OCI-LY1 (cell line): ENCODE measurements around the gene MIA2.

Experiments
- H2AFZ ChIP-seq: fragments of 200-600 bp; sonication (generic), shearing (Covaris generic); 2 replicates; pipeline ENCODE4 v1.6.0; 2014; ENCODE audit warnings: antibody characterized with exemption, mild to moderate bottlenecking, low read length
- H3F3A ChIP-seq: fragments of 200-600 bp; sonication (generic), shearing (Covaris generic); 2 replicates; pipeline ENCODE4 v1.6.0; 2014; ENCODE audit warnings: mild to moderate bottlenecking, antibody characterized with exemption, low read length, moderate library complexity; ENCODE audit not compliant: insufficient read depth
- H3K27ac ChIP-seq: fragments of 200-600 bp; sonication (generic); 2 replicates; pipeline ENCODE4 v1.5.1; 2014; ENCODE audit warnings: low read length, mixed run types, mild to moderate bottlenecking, low read depth; ENCODE audit not compliant: poor library complexity, severe bottlenecking
- H3K27me3 ChIP-seq: fragments of 200-600 bp; sonication (generic); 2 replicates; pipeline ENCODE4 v1.6.0; 2014; ENCODE audit warnings: antibody characterized with exemption, mild to moderate bottlenecking, low read length, moderate library complexity; ENCODE audit not compliant: insufficient read depth
- H3K36me3 ChIP-seq: fragments of 200-600 bp; sonication (generic); 2 replicates; pipeline ENCODE4 v1.6.1; 2014; ENCODE audit warnings: mild to moderate bottlenecking, antibody characterized with exemption, low read length, moderate library complexity, mixed read lengths; ENCODE audit not compliant: insufficient read depth
- H3K4me1 ChIP-seq: fragments of 200-600 bp; sonication (generic); 2 replicates; pipeline ENCODE4 v1.5.1; 2014; ENCODE audit warnings: mild to moderate bottlenecking, low read length, moderate library complexity; ENCODE audit not compliant: insufficient read depth, severe bottlenecking
- H3K4me2 ChIP-seq: fragments of 200-600 bp; sonication (generic), shearing (Covaris generic); 2 replicates; pipeline ENCODE4 v1.6.1; 2014; ENCODE audit warnings: low read length
- H3K4me3 ChIP-seq: fragments of 200-600 bp; sonication (generic); 2 replicates; pipeline ENCODE4 v1.5.1; 2014; ENCODE audit warnings: low read length, low read depth, mild to moderate bottlenecking, mixed read lengths; ENCODE audit not compliant: poor library complexity, severe bottlenecking
- H3K79me2 ChIP-seq: fragments of 200-600 bp; shearing (Covaris generic); 2 replicates; pipeline ENCODE4 v1.6.1; 2016; ENCODE audit warnings: mixed run types, low read length, mixed read lengths; ENCODE audit not compliant: insufficient read depth
- H3K9ac ChIP-seq: fragments of 200-600 bp; sonication (generic), shearing (Covaris generic); 2 replicates; pipeline ENCODE4 v1.6.1; 2014; ENCODE audit warnings: mild to moderate bottlenecking, low read length, mixed read lengths
- H3K9me2 ChIP-seq: fragments of 200-600 bp; sonication (generic), shearing (Covaris generic); 2 replicates; pipeline ENCODE4 v1.6.1; 2014; ENCODE audit warnings: low read depth, mild to moderate bottlenecking, low read length, mixed read lengths
- H3K9me3 ChIP-seq: fragments of 200-600 bp; shearing (Covaris generic); 2 replicates; pipeline ENCODE4 v1.6.1; 2014; ENCODE audit warnings: low read length, mixed read lengths
- H4K20me1 ChIP-seq: fragments of 200-600 bp; sonication (generic), shearing (Covaris generic); 2 replicates; pipeline ENCODE4 v1.6.0; 2016; ENCODE audit warnings: mild to moderate bottlenecking, low read length; ENCODE audit not compliant: insufficient read depth
- EZH2 ChIP-seq: fragments of 200-600 bp; sonication (generic), shearing (Covaris generic); IDR thresholded peaks from 2 replicates; pipeline ENCODE4 v1.8.0; 2017; ENCODE audit warnings: borderline replicate concordance, mixed run types, mild to moderate bottlenecking, antibody characterized with exemption, low read length, moderate library complexity, mixed read lengths
- TF ChIP-seq, protein P1 (sequence below): fragments of 200-600 bp; sonication (generic), shearing (Covaris generic); IDR thresholded peaks from 2 replicates; pipeline ENCODE4 v1.5.1; 2017; ENCODE audit warnings: mild to moderate bottlenecking, antibody characterized with exemption, low read length, moderate library complexity, mixed read lengths

MIA2 gene

DNA sequence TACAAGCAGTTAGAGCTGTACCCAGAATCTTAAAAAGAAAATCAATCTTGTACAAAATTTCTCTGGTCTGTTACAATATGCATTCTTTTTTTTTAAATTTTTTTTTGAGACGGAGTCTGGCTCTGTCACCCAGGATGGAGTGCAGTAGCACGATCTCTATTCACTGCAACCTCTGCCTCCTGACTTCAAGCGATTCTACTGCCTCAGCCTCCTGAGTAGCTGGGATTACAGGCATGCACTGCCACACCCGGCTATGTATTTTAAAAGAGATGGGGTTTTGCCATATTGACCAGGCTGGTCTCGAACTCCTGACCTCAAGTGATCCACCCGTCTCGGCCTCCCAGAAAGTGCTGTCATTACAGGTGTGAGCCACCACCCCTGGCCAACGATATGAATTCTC lies 194.4 kb downstream of the MIA2 start:
- Histone ChIP-seq H3K9me2 (no peaks in the 10 kb centered on the region), H3K4me1 (peaks cover 41% of the 10 kb centered on the region), H3K4me3 (no peak overlapping the region), H3K9me3 (no peaks in the 10 kb centered on the region), H3K27ac (no peak overlapping the region), H3F3A (no peaks in the 10 kb centered on the region), H4K20me1 (no peaks in the 10 kb centered on the region), H3K79me2 (peaks cover 69% of the 10 kb centered on the region), H2AFZ (no peak overlapping the region), H3K9ac (no peak overlapping the region), H3K4me2 (no peak overlapping the region), H3K27me3 (no peaks in the 10 kb centered on the region), H3K36me3 (no peaks in the 10 kb centered on the region)
- TF ChIP-seq, protein P1, sequence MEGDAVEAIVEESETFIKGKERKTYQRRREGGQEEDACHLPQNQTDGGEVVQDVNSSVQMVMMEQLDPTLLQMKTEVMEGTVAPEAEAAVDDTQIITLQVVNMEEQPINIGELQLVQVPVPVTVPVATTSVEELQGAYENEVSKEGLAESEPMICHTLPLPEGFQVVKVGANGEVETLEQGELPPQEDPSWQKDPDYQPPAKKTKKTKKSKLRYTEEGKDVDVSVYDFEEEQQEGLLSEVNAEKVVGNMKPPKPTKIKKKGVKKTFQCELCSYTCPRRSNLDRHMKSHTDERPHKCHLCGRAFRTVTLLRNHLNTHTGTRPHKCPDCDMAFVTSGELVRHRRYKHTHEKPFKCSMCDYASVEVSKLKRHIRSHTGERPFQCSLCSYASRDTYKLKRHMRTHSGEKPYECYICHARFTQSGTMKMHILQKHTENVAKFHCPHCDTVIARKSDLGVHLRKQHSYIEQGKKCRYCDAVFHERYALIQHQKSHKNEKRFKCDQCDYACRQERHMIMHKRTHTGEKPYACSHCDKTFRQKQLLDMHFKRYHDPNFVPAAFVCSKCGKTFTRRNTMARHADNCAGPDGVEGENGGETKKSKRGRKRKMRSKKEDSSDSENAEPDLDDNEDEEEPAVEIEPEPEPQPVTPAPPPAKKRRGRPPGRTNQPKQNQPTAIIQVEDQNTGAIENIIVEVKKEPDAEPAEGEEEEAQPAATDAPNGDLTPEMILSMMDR, result no peak
- no peak for TF ChIP-seq EZH2

DNA sequence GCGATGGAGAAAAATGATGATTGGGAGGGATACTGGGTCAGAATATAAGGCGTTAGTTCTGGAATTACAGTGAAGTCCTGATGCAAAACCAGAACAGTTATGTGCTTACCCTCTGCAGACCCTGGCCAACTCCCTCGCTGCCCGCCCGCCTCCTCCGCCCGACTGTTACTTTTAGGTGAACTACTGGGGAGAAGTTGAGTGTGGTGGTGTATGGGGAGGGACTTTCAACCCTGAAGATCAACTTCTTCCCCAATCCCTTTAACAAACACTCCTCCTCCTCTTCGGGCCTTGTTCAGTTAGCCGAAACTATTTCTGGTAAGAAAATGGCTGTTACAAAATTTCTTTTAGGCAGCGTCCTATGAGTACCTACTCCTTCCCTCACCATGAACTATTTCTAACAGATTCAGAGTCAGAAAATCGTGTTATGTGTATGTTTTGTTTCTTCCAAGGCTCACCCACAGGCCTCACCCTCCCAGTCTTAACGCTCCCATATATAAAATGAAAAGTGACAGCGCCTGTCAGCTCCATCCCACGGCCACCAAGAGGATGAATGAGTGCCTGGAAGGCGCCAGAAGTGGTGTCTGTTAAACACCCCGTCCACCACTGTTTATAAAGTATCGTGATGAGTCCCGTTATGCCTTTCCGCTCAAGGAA lies 197.2 kb downstream of the MIA2 start:
- no peaks in the 10 kb centered on the region for H3K36me3 ChIP-seq
- TF ChIP-seq EZH2, result no peak
- TF ChIP-seq, protein P1, result no peak
- no peaks in the 10 kb centered on the region for H3K9me2 ChIP-seq
- H3K27ac ChIP-seq, result peak overlapping the region; percentile 75
- peaks cover 51% of the 10 kb centered on the region for H3K4me1 ChIP-seq
- H3K4me2 ChIP-seq, result peak overlapping the region; percentile 90
- no peaks in the 10 kb centered on the region for H3K27me3 ChIP-seq
- peaks cover 53% of the 10 kb centered on the region for H3K79me2 ChIP-seq
- no peaks in the 10 kb centered on the region for H3K9me3 ChIP-seq
- H3K9ac ChIP-seq, result peak overlapping the region; percentile 69
- no peak overlapping the region for H2AFZ ChIP-seq
- H3K4me3 ChIP-seq, result peak overlapping the region; percentile 96
- no peaks in the 10 kb centered on the region for H3F3A ChIP-seq
- no peaks in the 10 kb centered on the region for H4K20me1 ChIP-seq

DNA sequence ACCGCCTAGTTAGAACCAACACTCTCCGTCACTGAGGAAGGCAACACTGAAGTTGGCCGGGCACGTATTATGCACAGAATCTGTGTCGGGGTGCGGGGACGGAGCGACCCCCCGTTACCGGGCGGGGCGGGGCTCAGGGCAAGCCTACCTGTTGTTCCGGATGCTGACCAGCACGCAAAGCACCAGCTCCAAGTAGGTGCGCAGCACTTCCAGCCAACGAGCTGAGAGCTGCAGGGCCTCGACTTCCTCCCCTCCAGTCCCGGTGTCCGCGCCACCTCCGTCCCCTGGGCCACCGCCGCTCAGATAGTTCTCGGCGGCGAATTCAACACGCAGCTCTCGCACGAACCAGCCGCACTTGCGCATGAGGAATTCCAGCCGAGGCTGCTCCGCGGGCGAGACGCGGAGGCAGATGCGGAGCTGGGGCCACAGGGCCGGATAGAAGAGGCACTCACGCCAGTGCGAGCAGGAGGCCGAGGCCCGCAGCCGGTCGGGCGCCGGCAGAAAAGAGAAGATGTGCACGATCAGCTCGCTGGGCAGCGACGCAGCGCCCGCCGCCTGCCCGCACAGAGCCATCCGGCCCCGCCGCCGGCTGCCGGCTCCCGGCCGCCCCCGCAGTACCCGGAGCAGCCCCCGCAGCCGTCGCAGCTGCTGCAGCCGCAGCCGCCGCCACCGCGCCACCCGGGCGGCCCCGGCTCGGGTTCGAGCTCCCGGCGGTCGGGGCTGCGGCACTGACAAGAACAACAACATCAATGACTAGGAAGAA lies 197.9 kb downstream of the MIA2 start:
- H3K36me3 ChIP-seq, result no peaks in the 10 kb centered on the region
- H3K4me2 ChIP-seq, result peak overlapping the region; percentile 90
- H3F3A ChIP-seq, result no peaks in the 10 kb centered on the region
- H4K20me1 ChIP-seq, result no peaks in the 10 kb centered on the region
- H3K4me1 ChIP-seq, result peaks cover 45% of the 10 kb centered on the region
- H2AFZ ChIP-seq, result no peak overlapping the region
- no peaks in the 10 kb centered on the region for H3K27me3 ChIP-seq
- peak overlapping the region; percentile 90 for H3K27ac ChIP-seq
- peak overlapping the region; percentile 96 for H3K4me3 ChIP-seq
- H3K79me2 ChIP-seq, result peaks cover 46% of the 10 kb centered on the region
- H3K9ac ChIP-seq, result peak overlapping the region; percentile 69
- H3K9me2 ChIP-seq, result no peaks in the 10 kb centered on the region
- no peaks in the 10 kb centered on the region for H3K9me3 ChIP-seq
- TF ChIP-seq, protein P1, result no peak
- TF ChIP-seq EZH2, result no peak
